WTC11 (cell line): ENCODE data around the gene ICAM1. TPM values are rescaled to one million over a fixed set of nuclear protein-coding genes. Genes with fewer than 3 reads are reported as not detected.

ENCODE experiments used
- ATAC-seq: fragments of 200-7000 bp; cut with Tn5 transposase; 2 replicates; pipeline ENCODE4 v1.10.0; 2021; ENCODE audit warnings: mild to moderate bottlenecking, moderate library complexity
- CTCF ChIA-PET: fragments of 300-600 bp; sonication (Branson Sonifier 250); formaldehyde crosslinking; loops from one replicate; lab custom pipeline; 2021; ENCODE audit warnings: antibody characterized with exemption; lab: Charles Lee
- POLR2A ChIA-PET: fragments of 350-600 bp; sonication (Branson Sonifier 250); formaldehyde crosslinking; loops from one replicate; lab custom pipeline; 2021; ENCODE audit warnings: antibody characterized with exemption; lab: Charles Lee
- DNase-seq: peaks from one replicate; pipeline ENCODE4 v3.0.0; 2021; ENCODE audit warnings: low spot score
- H3K27ac Mint-ChIP-seq: 2 replicates; pipeline ENCODE4 v1.8.0; 2021; ENCODE audit warnings: mixed read lengths
- H3K27me3 Mint-ChIP-seq: 2 replicates; pipeline ENCODE4 v1.8.0; 2021; ENCODE audit warnings: low read depth, mild to moderate bottlenecking, moderate library complexity, mixed read lengths
- H3K36me3 Mint-ChIP-seq: 2 replicates; pipeline ENCODE4 v1.8.0; 2021; ENCODE audit warnings: mixed read lengths
- H3K4me1 Mint-ChIP-seq: 2 replicates; pipeline ENCODE4 v1.8.0; 2022; ENCODE audit warnings: mixed read lengths
- H3K4me3 Mint-ChIP-seq: 2 replicates; pipeline ENCODE4 v1.8.0; 2021; ENCODE audit warnings: mild to moderate bottlenecking, moderate library complexity, mixed read lengths
- H3K9me3 Mint-ChIP-seq: 2 replicates; pipeline ENCODE4 v1.8.0; 2021; ENCODE audit warnings: mixed read lengths
- ATF1 ChIP-seq: sonication (generic); formaldehyde crosslinking; IDR thresholded peaks from 2 replicates; pipeline ENCODE4 v1.8.1; 2023; ENCODE audit warnings: mild to moderate bottlenecking, moderate library complexity, missing genetic modification reagents
- ATF6 ChIP-seq: sonication (generic); formaldehyde crosslinking; IDR thresholded peaks from 2 replicates; pipeline ENCODE4 v1.8.1; 2023; ENCODE audit warnings: mild to moderate bottlenecking, missing genetic modification reagents
- CREM ChIP-seq: sonication (generic); formaldehyde crosslinking; IDR thresholded peaks from 2 replicates; pipeline ENCODE4 v1.8.1; 2022; ENCODE audit warnings: mild to moderate bottlenecking, missing genetic modification reagents, moderate library complexity
- E2F1 ChIP-seq: sonication (generic); formaldehyde crosslinking; IDR thresholded peaks from 2 replicates; pipeline ENCODE4 v1.8.0; 2022; ENCODE audit warnings: mild to moderate bottlenecking, missing genetic modification reagents
- ESRRA ChIP-seq: sonication (generic); formaldehyde crosslinking; IDR thresholded peaks from 2 replicates; pipeline ENCODE4 v1.8.1; 2022; ENCODE audit warnings: mild to moderate bottlenecking, missing genetic modification reagents, borderline replicate concordance
- FOXP4 ChIP-seq: sonication (generic); formaldehyde crosslinking; IDR thresholded peaks from 2 replicates; pipeline ENCODE4 v1.8.0; 2022; ENCODE audit warnings: mild to moderate bottlenecking, missing genetic modification reagents
- JUN ChIP-seq: sonication (generic); formaldehyde crosslinking; IDR thresholded peaks from 2 replicates; pipeline ENCODE4 v1.8.0; 2023; ENCODE audit warnings: mild to moderate bottlenecking, missing genetic modification reagents
- PRDM15 ChIP-seq: sonication (generic); formaldehyde crosslinking; IDR thresholded peaks from 2 replicates; pipeline ENCODE4 v1.8.0; 2022; ENCODE audit warnings: missing genetic modification reagents
- RORB ChIP-seq: fragments of 250-450 bp; sonication (Bioruptor Pico); IDR thresholded peaks from 2 replicates; pipeline ENCODE4 v1.9.0; 2021; ENCODE audit warnings: mild to moderate bottlenecking
- STAT6 ChIP-seq: sonication (generic); formaldehyde crosslinking; conservative IDR thresholded peaks from 2 replicates; pipeline ENCODE4 v1.8.1; 2023; ENCODE audit warnings: mild to moderate bottlenecking, low read depth, missing genetic modification reagents, moderate library complexity
- TEAD4 ChIP-seq: sonication (generic); formaldehyde crosslinking; IDR thresholded peaks from 2 replicates; pipeline ENCODE4 v1.8.0; 2022; ENCODE audit warnings: mild to moderate bottlenecking, missing genetic modification reagents
- ZBTB21 ChIP-seq: sonication (generic); formaldehyde crosslinking; IDR thresholded peaks from 2 replicates; pipeline ENCODE4 v1.8.1; 2023; ENCODE audit warnings: mild to moderate bottlenecking, missing genetic modification reagents, borderline replicate concordance
- ZNF219 ChIP-seq: sonication (generic); formaldehyde crosslinking; IDR thresholded peaks from 2 replicates; pipeline ENCODE4 v1.8.0; 2023; ENCODE audit warnings: missing genetic modification reagents, mild to moderate bottlenecking, borderline replicate concordance
- total RNA-seq: library from RNA; stranded (reverse); gene quantifications from 3 replicates; pipeline ENCODE4 v1.2.3, GENCODE V29; 2021
- TF ChIP-seq, protein P1 (sequence below): sonication (generic); formaldehyde crosslinking; IDR thresholded peaks from 2 replicates; pipeline ENCODE4 v1.8.0; 2023; ENCODE audit warnings: mild to moderate bottlenecking, missing genetic modification reagents
- TF ChIP-seq, protein P2 (sequence below): fragments of 250-450 bp; sonication (Bioruptor Pico); conservative IDR thresholded peaks from 2 replicates; pipeline ENCODE4 v1.9.0; 2021; ENCODE audit warnings: mild to moderate bottlenecking
- TF ChIP-seq, protein P3 (sequence below): sonication (generic); formaldehyde crosslinking; IDR thresholded peaks from 2 replicates; pipeline ENCODE4 v1.8.1; 2023; ENCODE audit warnings: mild to moderate bottlenecking, missing genetic modification reagents
- TF ChIP-seq, protein P4 (sequence below): fragments of 250-450 bp; sonication (Bioruptor Pico); IDR thresholded peaks from 2 replicates; pipeline ENCODE4 v1.9.0; 2021; ENCODE audit warnings: mild to moderate bottlenecking

The ICAM1 gene
- total RNA-seq, 1 experiment from 2014 or later = 3.8 TPM

DNA sequence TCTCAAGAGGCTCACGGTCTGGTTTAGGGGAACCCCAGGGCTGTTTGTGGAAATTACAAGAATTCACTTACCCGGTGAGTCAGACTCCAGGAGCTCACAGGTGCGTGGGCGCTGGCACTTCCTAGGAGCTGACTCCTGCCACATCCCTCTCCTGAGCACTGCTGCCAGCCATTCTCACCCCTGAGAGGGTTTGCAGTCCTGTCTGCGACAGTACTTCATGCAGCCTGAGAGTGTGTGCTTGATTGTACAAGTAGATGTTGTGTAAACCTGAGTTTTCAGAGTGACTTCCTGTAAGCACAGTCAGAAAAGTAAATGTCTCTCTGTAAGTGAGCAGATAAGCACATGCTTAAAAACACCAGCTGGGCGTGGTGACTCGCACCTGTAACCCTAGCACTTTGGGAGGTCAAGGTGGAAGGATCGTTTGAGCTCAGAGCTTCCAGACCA is 10.8 kb upstream of the ICAM1 start:
- no peak for ATAC-seq
- CTCF ChIA-PET = interaction anchor here (0.6 to 6.1 kb wide), 22 partner anchors 8 to 523 kb away, joined by 3 to 149 read pairs (median 12); partner anchors contain the start of genes FDX2, ICAM1, ICAM4 and ICAM5

More for the DNA sequence above, 10.8 kb upstream of the ICAM1 start:
- Mint-ChIP-seq H3K27ac (no peak overlapping the region), H3K36me3 (peaks cover 22% of the 10 kb centered on the region), H3K27me3 (peaks cover 3% of the 10 kb centered on the region; the same call in 1 of the 2 replicates), H3K4me3 (no peak overlapping the region), H3K9me3 (no peaks in the 10 kb centered on the region), H3K4me1 (no peaks in the 10 kb centered on the region)
- TF ChIP-seq TEAD4 (CRISPR knock-in tag) (no peak), E2F1 (CRISPR knock-in tag) (no peak), FOXP4 (no peak), PRDM15 (no peak), ZNF219 (CRISPR knock-in tag) (no peak), ZBTB21 (CRISPR knock-in tag) (no peak), CREM (CRISPR knock-in tag) (no peak), ATF1 (CRISPR knock-in tag) (no peak), ESRRA (no peak), ATF6 (CRISPR knock-in tag) (no peak), RORB (no peak), STAT6 (CRISPR knock-in tag) (no peak), JUN (no peak)
- TF ChIP-seq, protein P1, sequence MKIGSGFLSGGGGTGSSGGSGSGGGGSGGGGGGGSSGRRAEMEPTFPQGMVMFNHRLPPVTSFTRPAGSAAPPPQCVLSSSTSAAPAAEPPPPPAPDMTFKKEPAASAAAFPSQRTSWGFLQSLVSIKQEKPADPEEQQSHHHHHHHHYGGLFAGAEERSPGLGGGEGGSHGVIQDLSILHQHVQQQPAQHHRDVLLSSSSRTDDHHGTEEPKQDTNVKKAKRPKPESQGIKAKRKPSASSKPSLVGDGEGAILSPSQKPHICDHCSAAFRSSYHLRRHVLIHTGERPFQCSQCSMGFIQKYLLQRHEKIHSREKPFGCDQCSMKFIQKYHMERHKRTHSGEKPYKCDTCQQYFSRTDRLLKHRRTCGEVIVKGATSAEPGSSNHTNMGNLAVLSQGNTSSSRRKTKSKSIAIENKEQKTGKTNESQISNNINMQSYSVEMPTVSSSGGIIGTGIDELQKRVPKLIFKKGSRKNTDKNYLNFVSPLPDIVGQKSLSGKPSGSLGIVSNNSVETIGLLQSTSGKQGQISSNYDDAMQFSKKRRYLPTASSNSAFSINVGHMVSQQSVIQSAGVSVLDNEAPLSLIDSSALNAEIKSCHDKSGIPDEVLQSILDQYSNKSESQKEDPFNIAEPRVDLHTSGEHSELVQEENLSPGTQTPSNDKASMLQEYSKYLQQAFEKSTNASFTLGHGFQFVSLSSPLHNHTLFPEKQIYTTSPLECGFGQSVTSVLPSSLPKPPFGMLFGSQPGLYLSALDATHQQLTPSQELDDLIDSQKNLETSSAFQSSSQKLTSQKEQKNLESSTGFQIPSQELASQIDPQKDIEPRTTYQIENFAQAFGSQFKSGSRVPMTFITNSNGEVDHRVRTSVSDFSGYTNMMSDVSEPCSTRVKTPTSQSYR (CRISPR knock-in tag) = no peak
- TF ChIP-seq, protein P2, sequence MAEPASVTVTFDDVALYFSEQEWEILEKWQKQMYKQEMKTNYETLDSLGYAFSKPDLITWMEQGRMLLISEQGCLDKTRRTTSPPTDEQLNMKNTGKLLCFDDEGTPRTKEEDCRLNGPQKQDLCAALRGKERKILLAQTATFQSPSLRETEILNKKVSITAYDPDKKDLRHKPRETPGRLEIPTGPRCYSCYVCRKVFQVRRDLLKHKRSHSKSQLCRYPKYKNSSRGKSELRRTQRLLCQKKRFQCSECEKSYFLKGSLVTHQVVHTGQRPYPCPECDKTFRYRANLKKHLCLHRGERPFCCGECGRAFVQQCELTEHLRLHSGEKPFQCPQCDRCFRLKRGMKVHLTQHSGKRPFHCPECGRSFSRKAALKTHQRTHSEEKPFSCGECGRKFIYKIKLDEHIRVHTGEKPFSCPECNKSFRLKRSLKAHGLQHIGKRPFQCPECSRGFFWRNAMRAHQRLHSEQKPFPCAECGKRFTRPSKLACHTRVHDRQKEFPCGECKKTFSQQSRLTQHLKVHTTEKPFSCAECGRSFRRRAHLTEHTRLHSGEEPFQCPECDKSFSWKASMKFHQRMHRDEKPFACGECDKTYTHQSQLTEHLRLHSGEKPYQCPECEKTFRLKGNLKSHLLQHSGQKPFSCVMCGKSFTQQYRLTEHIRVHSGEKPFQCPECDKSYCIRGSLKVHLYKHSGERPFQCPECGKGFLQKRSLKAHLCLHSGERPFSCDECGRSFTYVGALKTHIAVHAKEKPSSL (CRISPR knock-in tag) = no peak
- TF ChIP-seq, protein P3, sequence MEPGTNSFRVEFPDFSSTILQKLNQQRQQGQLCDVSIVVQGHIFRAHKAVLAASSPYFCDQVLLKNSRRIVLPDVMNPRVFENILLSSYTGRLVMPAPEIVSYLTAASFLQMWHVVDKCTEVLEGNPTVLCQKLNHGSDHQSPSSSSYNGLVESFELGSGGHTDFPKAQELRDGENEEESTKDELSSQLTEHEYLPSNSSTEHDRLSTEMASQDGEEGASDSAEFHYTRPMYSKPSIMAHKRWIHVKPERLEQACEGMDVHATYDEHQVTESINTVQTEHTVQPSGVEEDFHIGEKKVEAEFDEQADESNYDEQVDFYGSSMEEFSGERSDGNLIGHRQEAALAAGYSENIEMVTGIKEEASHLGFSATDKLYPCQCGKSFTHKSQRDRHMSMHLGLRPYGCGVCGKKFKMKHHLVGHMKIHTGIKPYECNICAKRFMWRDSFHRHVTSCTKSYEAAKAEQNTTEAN (CRISPR knock-in tag) = no peak
- TF ChIP-seq, protein P4, sequence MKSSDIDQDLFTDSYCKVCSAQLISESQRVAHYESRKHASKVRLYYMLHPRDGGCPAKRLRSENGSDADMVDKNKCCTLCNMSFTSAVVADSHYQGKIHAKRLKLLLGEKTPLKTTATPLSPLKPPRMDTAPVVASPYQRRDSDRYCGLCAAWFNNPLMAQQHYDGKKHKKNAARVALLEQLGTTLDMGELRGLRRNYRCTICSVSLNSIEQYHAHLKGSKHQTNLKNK (CRISPR knock-in tag) = no peak
- DNase-seq = no peak
- POLR2A ChIA-PET = interaction anchor here (1.1 kb wide), 1 partner anchor 130 kb away, joined by 5 read pairs; no protein-coding TSS in a partner anchor
